ENCODE measurements around the gene CTSW.

Gene CTSW

GRCh38 chr11:65868076-65868667 lies 11.5 kb upstream of the CTSW start:
- peak; percentile 37 for DNase-seq

- no peak for DNase-seq
These were observed 10.7 kb upstream of the CTSW start for GRCh38 chr11:65868907-65869306.

- DNase-seq = no peak
These were observed 9.9 kb upstream of the CTSW start for GRCh38 chr11:65869643-65870306.

- DNase-seq = no peak
These were observed 9.4 kb upstream of the CTSW start for GRCh38 chr11:65870307-65870658.

GRCh38 chr11:65870706-65871681 lies 8.6 kb upstream of the CTSW start:
- DNase-seq = peak; percentile 73

GRCh38 chr11:65871811-65872548 lies 7.7 kb upstream of the CTSW start:
- DNase-seq = peak; percentile 52

DNA sequence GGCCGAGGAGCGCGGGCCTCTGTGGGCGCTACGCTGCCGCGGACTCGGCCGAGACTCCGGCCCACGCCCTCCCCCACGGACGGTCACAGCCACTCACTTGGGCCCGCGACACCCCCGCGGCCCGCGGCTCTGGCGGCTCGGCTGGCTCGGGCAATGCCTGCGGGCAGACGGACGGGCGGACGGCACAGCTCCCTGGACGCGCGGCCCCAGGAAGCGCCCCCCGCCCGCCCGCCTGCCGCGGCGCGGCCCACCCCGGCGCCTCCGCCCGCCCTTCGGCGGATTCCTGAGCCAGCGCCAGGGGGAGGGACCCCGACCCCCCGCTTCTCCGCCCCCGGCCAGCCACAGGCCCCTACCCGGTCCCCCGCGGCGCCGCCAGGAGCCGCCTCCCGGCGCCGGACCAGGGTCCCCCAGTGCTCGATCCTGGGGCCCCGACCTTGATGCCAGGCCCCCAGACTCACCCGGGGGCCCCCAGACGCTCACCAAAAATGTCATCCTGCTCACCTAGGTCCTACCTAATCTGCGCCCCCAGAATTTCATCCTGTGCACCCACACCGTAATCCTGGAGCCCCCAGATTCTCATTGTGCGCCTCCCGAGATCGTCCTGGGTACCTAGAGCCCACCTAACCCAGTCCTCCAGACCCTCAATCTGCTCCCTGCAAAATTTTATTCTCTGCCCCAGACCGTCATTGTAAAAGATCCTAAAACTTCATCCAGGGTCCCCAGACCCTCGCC lies 6.9 kb upstream of the CTSW start, which contains the start of gene EFEMP2:
EFEMP2 (minus strand) TSS at position 215 of the 732 bp plus-strand sequence. CDS start 446 bp downstream, outside the sequence.
- peak; percentile 76 for DNase-seq

GRCh38 chr11:65873318-65874156 lies 6.1 kb upstream of the CTSW start:
- DNase-seq = peak; percentile 92

DNA sequence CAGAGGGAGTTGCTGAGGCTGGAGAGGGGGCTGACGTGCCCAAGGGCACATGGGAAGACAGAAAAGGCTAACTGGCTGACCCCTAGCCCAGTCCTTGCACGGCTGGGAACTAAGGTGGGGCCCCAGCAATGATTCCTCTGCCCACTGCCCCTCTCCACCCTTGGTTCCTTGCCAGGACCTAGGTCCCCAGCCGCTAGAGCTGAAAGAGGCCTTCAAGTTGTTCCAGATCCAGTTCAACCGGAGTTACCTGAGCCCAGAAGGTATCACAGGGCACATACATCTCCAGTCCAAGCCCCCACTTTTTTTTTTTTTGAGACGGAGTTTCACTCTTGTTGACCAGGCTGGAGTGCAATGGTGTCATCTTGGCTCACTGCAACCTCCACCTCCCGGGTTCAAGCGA lies 390 bp downstream of the CTSW start:
- DNase-seq = no peak

DNA sequence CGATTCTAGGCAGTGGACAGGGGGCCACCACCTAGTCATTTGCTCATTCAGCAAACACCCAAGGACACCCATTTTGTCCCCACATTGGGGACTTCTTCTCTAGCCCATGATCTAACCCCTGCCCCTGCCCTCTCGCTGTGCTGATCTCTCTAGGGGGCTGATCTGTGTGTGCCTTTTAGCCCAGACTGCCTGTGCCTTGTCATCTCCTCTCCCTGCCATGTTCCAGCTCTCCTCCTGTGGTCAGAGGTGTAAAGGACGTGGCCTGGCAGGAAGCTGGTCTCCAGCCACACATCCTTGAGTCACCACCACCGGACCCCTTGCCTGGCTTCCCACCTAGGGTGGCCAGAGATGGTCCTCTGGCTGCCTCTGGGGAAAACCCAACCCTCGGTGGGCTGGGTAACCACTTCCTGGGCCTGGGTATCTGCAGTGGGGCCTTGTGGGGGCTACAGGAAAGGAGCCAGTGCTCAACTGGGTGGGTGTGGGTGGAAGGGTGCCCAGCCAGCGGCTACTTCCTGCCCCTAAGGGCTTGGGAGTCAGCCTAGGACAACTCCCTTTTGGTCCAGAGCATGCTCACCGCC lies 1.3 kb downstream of the CTSW start:
- DNase-seq = no peak

DNA sequence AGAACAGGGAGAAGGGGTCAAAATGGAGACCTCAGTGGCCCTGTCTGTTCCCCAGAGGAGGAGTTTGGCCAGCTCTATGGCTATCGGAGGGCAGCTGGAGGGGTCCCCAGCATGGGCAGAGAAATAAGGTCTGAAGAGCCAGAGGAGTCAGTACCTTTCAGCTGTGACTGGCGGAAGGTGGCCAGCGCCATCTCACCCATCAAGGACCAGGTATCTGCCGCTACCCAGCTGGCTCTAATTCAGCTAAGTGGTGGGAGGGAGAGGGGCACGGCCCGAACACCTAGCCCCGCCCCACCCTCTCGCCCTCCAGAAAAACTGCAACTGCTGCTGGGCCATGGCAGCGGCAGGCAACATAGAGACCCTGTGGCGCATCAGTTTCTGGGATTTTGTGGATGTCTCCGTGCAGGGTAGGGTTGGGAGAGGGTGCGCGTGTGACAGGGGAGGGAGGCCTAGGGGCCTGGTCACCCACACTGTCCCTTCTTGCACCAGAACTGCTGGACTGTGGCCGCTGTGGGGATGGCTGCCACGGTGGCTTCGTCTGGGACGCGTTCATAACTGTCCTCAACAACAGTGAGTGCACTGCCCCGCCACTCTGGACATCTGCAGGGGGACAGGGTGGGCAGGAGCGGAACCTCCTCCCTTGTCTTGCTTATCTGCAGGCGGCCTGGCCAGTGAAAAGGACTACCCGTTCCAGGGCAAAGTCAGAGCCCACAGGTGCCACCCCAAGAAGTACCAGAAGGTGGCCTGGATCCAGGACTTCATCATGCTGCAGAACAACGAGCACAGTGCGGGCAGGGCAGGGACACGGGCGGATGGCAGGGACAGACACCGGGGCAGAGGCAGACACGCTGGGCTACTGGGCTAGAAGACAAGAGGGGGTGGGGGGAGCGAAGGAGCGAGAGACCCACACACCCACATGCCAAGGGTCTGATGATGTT lies 2.8 kb downstream of the CTSW start:
- no peak for DNase-seq

- no peak for DNase-seq
These were observed 3.6 kb downstream of the CTSW start for GRCh38 chr11:65883058-65883761.

GRCh38 chr11:65883786-65884715 lies 4.4 kb downstream of the CTSW start:
- no peak for DNase-seq

- peak; percentile 67 for DNase-seq
These were observed 5.1 kb downstream of the CTSW start for GRCh38 chr11:65884716-65885092.

DNA sequence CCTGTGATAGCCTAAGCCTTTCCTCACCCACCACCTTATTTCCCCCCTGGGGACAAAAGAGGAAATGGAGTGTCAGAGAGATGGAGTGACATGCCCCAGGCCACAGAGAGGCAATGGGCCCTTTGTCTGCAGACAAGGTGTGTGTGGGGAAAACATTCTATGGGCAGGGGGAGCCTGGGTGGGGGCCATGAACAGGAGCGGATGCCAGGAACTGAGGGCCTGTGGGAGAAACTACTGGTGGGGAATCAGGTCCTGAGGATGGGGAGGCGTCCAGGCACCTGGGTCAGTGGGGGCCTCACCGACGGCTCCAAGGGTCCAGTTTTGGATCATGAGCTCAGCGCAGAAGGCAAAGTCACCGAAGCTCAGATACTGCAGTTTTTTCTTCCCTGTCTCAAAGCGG lies 5.6 kb downstream of the CTSW start:
- no peak for DNase-seq

GRCh38 chr11:65885808-65886536 lies 6.3 kb downstream of the CTSW start:
- no peak for DNase-seq

All from fibroblast of skin of back (primary cell).